ENCODE data around the gene MIER3.
"Not testable (repeated sequence)": the region's sequence is repeated elsewhere in the genome, so short reads cannot be mapped to it uniquely, and the experiment has no call there.

MIER3 gene, protein sequence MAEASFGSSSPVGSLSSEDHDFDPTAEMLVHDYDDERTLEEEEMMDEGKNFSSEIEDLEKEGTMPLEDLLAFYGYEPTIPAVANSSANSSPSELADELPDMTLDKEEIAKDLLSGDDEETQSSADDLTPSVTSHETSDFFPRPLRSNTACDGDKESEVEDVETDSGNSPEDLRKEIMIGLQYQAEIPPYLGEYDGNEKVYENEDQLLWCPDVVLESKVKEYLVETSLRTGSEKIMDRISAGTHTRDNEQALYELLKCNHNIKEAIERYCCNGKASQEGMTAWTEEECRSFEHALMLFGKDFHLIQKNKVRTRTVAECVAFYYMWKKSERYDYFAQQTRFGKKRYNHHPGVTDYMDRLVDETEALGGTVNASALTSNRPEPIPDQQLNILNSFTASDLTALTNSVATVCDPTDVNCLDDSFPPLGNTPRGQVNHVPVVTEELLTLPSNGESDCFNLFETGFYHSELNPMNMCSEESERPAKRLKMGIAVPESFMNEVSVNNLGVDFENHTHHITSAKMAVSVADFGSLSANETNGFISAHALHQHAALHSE

DNA sequence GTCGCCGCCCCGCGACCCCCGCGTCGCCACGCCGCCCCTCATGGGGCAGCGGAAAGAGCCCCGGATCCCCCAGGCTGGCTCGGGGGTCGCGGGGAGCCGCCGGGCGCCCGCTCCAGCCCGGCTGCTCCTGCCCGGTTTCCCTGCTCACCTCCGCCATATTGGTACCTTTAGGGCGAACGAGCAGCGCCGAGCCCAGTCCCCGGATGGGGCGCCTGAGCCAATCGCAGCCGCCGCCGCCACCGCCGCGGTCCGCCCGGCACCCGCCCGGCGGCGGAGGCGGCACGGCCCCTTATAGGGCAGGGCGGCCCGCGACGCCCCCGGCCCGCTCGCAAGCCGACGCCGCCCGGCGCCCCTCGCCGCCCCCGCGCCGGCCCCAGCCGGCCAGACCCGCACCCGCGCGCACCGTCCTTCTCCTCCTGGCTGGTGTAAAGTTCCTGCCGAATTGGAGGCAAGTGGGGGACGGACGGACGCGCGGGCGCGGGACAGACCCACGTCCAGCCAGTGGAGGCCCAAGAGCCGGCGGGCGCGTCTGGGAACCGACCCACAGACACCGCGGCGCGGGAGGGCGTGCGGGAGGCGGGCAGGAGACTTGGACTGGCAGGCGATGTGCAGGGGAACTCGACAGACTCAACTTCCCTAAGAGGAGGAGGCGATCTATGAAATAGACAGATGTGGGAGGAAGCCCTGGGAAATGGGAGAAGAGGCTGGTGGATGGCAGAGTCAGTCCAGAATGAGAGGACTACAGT, at the start of gene MIER3:
Gene MIER3 (minus strand): TSS at position 178 of the 746 bp plus-strand sequence. CDS start 21 bp downstream, at position 157.
- peak; percentile 93 for DNase-seq (ENCODE audit: low spot score)

DNA sequence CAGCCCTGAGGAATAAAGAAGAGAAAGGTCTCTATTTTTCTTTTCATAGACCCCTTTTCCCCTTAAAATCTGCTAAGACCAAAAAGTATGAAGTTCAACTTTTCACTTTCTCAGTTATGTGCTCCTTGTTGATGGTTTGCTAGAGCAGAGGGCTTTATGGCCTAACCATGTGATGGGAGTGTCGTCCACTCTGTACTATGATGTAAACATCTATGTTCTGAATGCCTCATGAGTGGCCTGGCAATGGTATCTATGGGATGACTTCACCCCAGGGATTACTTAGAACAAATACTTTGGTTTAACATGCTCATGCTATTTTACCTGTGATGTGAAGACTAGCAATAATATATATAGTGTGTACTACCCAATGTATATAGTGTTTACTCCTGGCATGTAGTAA, 43.7 kb upstream of the MIER3 start:
- no peak for DNase-seq (ENCODE audit: low spot score)

DNA sequence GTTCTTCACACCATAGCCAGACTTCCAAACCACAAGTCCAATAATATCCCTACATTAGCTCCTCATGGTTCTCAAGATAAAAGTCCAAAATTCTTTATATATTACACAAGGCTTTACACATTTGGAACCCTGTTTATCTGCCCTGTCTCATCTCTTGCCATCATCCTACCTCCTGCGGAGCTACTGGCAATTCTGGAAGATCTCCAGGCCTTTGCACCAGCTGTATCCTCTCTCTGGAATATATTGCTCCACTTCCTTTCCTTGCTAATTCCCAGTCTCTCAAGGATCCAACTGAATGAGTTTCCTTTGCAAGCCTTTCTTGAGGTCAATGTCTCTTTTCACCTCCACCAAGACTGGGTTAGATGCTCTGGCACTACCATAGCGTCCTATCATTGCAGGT, 41.3 kb upstream of the MIER3 start:
- no peak for DNase-seq (ENCODE audit: low spot score)

DNA sequence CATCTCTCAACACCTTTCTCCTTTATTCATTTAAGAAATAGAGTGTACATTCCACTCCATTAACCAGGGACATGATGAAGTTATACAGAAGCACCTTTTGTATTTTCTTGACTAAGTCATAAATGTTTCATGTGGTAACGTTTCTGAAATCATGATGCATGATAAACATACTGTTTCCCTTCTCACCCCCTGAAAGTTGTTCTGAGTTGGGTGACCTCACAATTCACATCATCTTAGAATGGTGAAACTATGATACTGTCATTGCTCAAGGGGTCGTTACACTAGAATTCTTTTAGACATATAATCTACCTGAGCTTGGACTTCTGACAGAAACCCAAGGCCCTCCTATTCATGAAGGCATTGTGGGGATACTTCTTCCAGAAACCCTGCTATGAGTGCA, 37.8 kb upstream of the MIER3 start:
- DNase-seq (ENCODE audit: low spot score): no peak

DNA sequence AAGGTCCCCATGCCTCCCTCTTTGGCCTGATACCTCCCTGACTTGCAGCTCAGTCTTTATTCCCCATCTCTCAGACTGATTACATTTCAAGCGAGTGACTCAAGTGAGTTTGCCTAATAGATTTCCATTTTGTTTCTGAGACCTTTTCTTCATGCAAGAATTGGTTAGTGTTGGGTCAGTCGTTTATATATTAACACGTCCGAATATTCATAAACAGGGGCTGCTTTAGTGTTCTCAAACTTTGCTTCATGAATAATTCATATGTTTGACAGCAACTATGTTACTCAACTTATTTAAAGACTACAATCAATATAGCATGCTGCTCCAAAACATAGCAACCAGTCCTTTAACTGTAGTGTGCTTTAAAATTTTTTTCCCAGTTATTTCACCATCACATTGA, 36.6 kb upstream of the MIER3 start:
- no peak for DNase-seq (ENCODE audit: low spot score)

DNA sequence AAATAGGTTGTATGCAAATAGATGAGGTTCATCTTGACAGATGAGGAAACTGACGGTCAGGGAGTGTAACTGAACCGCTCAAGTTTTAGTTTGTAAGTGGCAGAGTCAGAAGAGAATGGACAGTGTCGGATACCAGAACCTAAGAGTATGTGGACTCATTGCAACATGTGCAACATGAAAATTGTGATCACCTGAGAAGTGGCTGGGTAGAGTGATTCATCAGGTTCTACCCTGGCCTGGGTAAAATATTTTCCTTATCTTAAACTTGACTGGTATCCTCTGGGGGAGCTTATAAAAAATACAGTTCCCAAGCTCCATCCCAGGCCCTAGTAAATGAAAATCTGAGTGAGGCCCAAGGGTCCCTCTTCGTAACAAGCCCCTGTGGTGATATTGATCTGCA, 35.2 kb upstream of the MIER3 start:
- DNase-seq (ENCODE audit: low spot score): no peak

DNA sequence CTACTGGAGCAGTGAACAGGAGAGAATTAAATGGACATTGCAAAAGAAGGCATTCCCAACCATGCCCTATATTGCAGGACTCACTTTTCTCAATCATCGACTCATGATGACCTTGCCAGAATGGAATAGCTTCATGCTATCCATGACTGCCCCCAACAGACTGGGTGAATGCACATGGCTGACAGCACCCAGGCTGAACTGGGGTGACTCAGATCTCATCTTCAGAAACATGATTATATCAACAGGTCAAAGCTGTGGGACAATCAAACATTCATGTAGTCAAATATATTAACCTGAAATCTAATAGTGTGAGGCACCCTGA, 34.7 kb upstream of the MIER3 start:
- DNase-seq (ENCODE audit: low spot score): no peak

DNA sequence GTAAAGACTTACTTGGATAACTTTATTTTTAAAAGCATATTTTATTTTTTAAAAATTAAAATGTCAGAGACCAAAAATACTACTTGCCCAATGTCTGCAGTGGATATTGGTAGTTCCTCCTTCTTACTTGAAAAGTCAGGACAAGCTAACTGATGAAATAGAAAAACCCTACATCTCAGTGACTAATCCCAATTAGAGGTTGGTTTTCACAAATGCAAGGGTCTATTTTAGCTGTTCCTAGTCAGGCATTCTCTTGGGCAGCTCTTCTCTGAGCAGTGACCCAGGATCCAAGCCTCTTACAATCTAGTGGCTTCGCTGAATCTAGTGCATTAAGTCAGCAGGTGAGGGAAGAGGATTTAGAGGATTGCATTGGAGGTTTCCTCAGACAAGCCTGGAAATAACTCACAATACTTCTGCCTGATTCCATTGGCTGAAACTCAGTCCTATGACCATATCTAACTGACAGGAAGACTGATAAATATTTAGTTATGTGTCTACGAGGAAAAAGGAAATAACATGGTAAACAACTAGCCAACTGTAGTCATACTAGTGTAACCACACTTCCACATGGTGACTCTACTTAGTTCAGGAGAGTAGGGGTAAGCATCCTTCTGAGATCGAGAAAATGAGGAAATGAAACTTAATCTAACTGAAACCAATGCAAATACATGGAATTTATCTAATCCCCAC, 34.2 kb upstream of the MIER3 start:
- no peak for DNase-seq (ENCODE audit: low spot score)

DNA sequence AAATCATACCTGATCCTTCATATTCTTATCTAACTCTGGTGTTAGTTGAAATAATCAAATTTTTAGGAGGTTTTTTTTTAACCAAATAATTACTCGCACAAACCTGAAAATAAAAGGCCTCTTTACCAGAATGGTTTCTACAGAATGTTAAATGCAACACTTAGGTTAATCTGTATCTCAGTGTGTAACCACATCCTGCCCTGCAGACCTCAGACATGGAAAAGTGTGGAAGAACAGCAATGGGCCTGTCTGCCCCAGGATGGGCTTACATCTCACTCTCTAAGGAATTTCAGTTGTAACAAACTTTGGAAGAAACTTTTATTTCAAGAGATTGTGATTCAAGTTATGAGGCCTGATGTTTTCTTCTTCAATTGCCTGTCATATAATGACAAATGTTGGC, 32.5 kb upstream of the MIER3 start:
- no peak for DNase-seq (ENCODE audit: low spot score)

DNA sequence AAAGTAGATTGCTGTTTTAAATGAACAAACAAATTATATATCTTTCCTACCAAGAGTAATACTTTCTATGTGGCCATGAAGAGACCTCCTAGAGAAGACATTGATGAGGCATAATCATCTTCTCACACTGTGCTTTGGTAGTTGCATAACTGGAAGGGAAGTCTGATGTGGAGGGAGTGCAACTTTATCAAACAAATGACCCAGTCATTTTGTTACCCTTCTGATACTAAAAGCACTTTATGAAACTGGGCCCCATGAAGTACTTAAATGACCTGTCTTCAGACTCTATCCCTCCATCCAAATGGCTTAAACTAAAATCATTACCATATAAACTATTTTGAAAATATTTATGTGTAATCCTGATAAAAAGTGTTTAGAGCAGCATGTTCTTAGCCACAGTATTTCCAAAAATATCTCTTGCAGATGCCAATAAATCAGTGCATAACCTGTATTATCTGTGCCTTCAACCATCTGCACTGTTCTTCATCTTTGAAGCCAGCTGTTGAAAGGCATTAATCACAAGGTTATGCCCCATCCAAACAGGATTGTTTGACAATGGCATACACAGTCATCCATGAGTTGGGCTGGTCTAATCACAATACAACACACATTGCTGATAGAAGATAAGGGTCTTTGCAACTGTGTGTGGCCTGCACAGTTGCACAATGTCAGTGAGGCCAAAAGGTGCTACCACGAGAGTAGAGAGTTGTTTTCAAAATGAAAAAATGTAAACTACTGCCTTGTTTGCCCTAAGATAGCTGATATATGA, 31.9 kb upstream of the MIER3 start:
- no peak for DNase-seq (ENCODE audit: low spot score)

DNA sequence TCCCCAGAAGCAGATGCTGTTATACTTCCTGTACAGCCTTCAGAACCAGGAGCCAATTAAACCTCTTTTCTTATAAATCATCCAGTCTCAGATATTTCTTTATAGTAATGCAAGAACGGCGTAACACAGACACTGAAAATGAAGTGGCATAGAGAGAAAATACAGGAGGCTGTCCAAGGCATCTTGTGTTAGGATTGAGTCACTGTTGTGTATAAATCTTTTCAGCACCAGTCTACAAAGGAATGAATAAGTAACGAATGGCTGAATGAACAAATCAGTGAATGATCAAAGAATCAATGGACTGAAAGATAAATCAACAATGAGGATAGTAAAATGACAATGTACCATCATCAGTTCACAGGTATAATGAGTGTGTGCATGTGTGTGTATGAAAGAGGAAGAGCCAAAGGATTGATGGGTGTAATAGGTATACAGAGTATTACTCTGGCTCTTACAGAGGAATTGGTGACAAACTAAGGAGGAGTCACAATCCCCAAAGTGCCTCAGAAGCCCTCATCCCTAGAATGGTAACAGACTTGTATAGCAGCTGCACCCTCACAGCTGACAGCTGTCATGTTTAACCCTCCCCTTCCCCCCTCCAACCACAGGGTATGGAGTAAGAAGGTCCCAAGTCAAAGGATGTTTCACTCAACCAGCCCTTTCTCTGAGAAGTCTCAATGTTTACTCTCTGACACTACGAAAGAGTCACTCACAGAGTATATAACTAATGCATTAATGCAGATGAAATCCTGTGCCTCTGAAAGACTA, 29.8 kb upstream of the MIER3 start:
- DNase-seq (ENCODE audit: low spot score): no peak

DNA sequence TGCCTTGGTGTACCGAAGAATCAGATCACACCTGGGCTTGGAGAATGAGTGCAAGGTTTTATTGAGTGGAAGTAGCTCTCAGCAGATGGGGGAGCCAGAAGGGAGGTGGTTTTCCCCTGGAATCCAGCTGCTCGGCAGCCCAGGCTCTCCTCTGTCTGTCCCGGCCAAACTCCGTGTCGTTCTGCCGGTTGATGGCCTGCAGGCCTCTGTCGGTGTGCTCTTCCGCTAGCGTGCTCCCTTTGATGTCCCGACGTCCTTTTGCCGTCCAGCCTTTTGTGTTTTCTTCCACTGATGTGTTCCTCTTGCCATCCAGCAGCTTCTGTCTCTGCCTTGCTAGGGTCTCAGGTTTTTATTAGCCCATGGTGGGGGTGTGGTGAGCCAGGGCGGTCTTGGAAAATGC, 28.0 kb upstream of the MIER3 start:
- no peak for DNase-seq (ENCODE audit: low spot score)

DNA sequence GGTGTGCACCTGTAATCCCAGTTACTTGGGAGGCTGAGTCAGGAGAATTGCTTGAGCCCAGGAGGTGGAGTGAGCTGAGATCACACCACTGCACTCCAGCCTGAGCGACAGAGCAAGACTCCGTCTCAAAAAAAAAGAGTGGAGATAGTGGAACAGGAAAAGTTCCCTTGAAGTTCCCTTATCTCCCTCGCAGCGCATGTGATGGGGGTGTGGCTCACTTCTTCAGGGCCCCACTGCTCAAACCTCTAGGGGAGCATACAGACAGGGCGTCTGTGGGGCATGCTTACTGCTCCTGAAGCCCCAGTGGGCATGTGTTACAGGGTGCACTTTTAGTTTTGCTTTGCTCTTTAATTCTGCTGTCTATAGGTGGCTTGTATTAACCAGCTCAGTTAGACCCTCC, 27.6 kb upstream of the MIER3 start:
- not testable (repeated sequence) for DNase-seq (ENCODE audit: low spot score)

DNA sequence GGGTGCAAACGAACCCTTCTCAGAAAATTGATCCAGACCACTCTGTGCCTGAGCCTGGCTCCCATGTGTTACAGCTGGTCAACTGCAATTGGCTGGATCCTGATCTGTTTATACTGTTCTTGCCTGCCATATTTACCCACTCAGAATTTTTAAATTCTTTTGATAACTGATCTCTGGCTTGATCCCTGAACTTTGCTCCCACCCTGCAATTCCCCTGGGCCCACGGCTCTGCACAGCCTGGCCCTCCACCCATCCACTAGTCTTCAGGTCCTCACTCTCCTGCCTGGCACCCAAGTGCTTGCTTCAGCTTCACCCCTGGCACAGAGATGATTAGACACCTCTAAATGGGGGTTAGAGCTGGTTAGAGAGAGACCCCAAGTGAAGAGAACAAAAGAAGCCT, 25.9 kb upstream of the MIER3 start:
- no peak for DNase-seq (ENCODE audit: low spot score)

DNA sequence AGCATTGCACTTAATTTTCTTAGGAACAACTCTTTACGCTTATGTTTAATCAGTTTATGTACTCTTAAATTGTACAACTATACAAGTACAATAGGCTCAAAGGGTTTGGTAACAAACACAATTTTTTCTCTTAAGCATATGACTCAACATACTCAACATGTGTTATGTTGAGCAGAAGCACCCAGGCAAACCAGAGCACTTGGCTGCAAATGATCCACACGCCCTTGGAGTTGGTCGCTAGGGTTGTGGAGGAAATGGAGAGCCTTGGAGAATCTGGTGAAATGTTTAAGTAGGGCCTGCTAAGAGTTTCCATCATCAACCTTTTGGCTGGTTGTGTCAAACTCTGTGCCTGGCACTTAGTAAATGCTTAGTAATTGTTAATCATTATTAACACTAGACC, 25.1 kb upstream of the MIER3 start:
- no peak for DNase-seq (ENCODE audit: low spot score)

DNA sequence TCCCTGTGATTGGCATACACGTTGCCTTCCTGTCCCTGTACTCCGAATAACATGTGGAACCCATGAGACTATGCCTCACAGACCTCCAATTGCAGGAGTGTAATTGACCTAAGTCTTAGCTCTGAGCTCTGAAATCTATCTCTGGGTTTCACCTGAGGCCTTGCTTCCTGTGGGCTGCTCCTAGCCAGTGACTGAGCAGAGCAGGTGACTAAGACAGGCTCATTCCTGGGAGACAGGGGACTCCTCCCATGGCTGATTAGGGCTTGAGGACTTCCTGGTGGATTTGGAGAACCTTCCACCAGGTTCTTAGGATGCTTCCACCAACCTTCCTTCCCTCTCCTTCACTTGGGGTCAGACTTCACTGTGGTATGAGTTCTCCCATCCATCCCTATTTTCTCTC, 22.3 kb upstream of the MIER3 start:
- no peak for DNase-seq (ENCODE audit: low spot score)

DNA sequence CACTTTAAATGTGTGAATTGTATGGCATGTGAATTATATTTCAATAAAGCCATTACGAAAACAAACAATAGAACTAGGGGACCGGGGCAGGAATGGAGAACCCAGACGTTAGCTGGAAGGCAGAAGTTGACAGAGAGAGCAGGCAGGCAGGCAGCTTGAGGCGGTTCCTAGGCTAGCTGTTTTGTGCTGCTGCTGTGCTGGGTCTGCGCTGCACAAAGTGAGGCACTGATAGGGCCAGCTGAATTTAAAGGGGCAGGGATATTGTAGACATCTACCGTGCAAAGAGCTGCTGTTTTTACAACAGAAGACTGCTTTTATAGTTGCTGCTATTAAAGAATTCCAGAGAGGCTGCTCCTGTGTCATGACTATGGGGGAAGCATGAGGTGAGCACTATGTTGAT, 21.6 kb upstream of the MIER3 start:
- no peak for DNase-seq (ENCODE audit: low spot score)

DNA sequence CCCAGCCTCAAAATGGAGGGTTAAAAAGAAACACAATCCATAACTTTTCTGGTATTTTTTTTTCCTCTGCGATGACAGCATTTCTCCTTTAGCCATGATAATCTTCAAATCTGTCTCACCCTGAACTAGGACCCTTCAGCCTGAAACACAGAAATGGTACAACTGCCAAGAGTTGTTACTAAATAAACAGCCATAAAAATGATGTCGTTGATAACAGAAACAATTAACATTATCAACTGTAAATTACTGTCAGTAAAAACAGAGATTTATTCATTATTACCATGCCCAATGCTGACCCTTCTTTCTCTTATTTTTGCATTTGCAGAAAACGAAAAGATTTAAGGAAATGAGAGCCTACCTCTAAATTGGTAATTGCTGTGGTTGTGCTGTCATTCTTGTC, 19.4 kb upstream of the MIER3 start:
- no peak for DNase-seq (ENCODE audit: low spot score)

DNA sequence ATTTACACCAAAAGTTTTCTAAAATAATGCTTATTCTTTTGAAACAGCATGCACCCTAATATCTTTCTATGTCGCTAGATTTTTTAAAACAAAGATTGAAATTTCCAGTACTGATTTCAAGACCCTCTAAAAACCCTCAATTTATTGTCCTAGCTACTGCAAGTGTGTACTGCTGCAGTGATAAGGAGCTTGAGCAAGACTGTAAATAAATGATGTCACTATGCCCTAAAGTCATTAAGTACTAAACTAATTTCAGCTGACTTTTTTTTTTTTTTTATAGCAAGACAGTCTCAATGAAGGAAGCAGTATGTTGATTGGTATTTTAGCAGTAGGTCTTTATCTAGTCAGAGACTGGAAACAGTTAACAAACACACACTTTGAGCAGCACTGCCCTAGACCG, 12.2 kb upstream of the MIER3 start:
- DNase-seq (ENCODE audit: low spot score): no peak

DNA sequence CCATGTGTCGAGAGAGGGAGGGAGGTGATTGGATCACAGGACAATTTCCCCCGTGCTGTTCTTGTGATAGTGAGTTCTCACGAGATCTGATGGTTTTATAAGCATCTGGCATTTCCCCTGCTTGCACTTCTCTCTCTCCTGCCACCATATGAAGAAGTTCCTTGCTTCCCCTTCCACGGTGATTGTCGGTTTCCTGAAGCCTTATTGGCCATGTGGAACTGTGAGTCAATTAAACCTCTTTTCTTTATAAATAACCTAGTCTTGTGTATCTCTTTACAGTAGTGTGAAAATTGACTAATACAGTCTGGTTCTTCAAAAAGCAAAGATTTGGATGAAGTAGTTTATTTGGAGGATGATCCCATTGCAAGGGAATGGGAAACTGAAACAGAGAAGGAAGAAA, 11.3 kb upstream of the MIER3 start:
- no peak for DNase-seq (ENCODE audit: low spot score)

DNA sequence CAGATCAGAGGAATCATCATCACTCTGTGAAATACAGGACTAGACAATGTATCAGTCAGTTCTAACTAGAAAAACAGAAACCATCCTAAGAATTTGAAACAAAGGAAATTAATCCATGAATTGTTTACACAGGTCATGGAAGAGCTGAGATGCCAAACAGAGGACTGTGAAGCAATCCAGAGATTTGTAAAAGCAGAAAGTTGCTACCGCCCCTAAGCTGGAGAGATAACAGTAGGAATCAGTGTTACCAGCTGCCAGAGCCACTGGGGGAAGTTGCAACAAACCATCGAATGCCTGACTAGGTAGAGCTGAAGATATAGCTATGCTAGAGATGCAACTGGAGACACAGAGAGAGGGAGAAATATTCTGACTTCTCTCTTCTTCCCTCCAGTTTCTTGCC, 10.4 kb upstream of the MIER3 start:
- DNase-seq (ENCODE audit: low spot score): no peak
